CD4-positive, alpha-beta T cell (primary cell): ENCODE measurements around the gene GDAP1L1. TPM values are rescaled to one million over a fixed set of nuclear protein-coding genes. Genes with fewer than 3 reads are reported as not detected.

ENCODE experiments used
- ATAC-seq: fragments of 200-7000 bp; cut with Tn5 transposase; one replicate; pipeline ENCODE4 v1.10.0; 2022; ENCODE audit warnings: mild to moderate bottlenecking; ENCODE audit not compliant: poor library complexity
- CTCF ChIA-PET: fragments of 350-600 bp; sonication (Branson Sonifier 250); formaldehyde crosslinking; loops from one replicate; lab custom pipeline; 2021; ENCODE audit warnings: antibody characterized with exemption, inconsistent platforms; lab: Charles Lee
- POLR2A ChIA-PET: fragments of 350-600 bp; sonication (Branson Sonifier 250); formaldehyde crosslinking; loops from one replicate; lab custom pipeline; 2021; ENCODE audit warnings: antibody characterized with exemption, inconsistent platforms; lab: Charles Lee
- DNase-seq, 14 experiments: peaks; one replicate each; pipeline ENCODE4 v3.0.0-alpha.2; 2013 to 2020; ENCODE audit warnings: mixed read lengths in 2 of 14
- H3K27ac ChIP-seq, 2 donors: one replicate each; pipeline versions ENCODE4 v1.5.1 to v1.7.0; 2013; ENCODE audit warnings: low read length in 2 of 2, low read depth in 1 of 2, mild to moderate bottlenecking in 1 of 2
- H3K27me3 ChIP-seq, 2 experiments: 1 replicate in 1 of 2; 2 replicates in 1 of 2; pipeline versions ENCODE4 v1.6.1 to v1.7.0; 2013; ENCODE audit warnings: low read length in 2 of 2, control low read depth in 1 of 2, mild to moderate bottlenecking in 1 of 2, moderate library complexity in 1 of 2; ENCODE audit not compliant: insufficient read depth in 2 of 2, control insufficient read depth in 1 of 2
- H3K36me3 ChIP-seq: one replicate; pipeline ENCODE4 v1.6.1; 2013; ENCODE audit warnings: low read length, control low read depth; ENCODE audit not compliant: insufficient read depth
- H3K4me1 ChIP-seq: one replicate; pipeline ENCODE4 v1.6.1; 2013; ENCODE audit warnings: low read length, control low read depth; ENCODE audit not compliant: insufficient read depth
- H3K4me3 ChIP-seq: one replicate; pipeline ENCODE4 v1.5.1; 2013; ENCODE audit warnings: mild to moderate bottlenecking, low read length, moderate library complexity
- H3K9me3 ChIP-seq, 2 experiments: 1 replicate in 1 of 2; 2 replicates in 1 of 2; pipeline versions ENCODE4 v1.6.1 to v1.7.0; 2013; ENCODE audit warnings: low read length in 2 of 2, mild to moderate bottlenecking in 2 of 2, control low read depth in 1 of 2, moderate library complexity in 1 of 2; ENCODE audit not compliant: control insufficient read depth in 1 of 2, insufficient read depth in 1 of 2
- H3K27ac Mint-ChIP-seq: one replicate; pipeline ENCODE4 v1.8.0; 2020; ENCODE audit warnings: mixed read lengths
- H3K27me3 Mint-ChIP-seq: one replicate; pipeline ENCODE4 v1.8.0; 2021; ENCODE audit warnings: mixed read lengths
- H3K36me3 Mint-ChIP-seq: one replicate; pipeline ENCODE4 v1.8.0; 2021; ENCODE audit warnings: low read depth, mixed read lengths
- H3K4me1 Mint-ChIP-seq: one replicate; pipeline ENCODE4 v1.8.0; 2021; ENCODE audit warnings: low read depth, mixed read lengths
- H3K4me3 Mint-ChIP-seq: one replicate; pipeline ENCODE4 v1.8.0; 2020; ENCODE audit warnings: mild to moderate bottlenecking, mixed read lengths
- H3K9me3 Mint-ChIP-seq: one replicate; pipeline ENCODE4 v1.8.0; 2020; ENCODE audit warnings: mixed read lengths
- CTCF ChIP-seq: fragments of 200-600 bp; IDR thresholded peaks from one replicate; pipeline ENCODE4 v1.8.0; 2022; ENCODE audit warnings: antibody characterized with exemption, mild to moderate bottlenecking
- intact Hi-C, 2 experiments: fragments of 100-400 bp; cut with DNase I in 1 of 2; cut with micrococcal nuclease in 1 of 2; formaldehyde crosslinking; loops; one replicate each; pipeline versions ENCODE4 v1.15.1 to v1.9.0; 2023 to 2025; cut with DNase I, micrococcal nuclease
- total RNA-seq, 174 experiments: library from RNA in 2 of 174; stranded (reverse) in 2 of 174; gene quantifications; one replicate each; pipeline ENCODE4 v1.2.3 and lab custom pipeline; 2021 to 2026

The GDAP1L1 gene
- total RNA-seq, 2 experiments from 2014 or later: not detected

- H3K27ac Mint-ChIP-seq: no peak overlapping the region
- peaks cover 4% of the 10 kb centered on the region for H3K4me1 Mint-ChIP-seq
- DNase-seq (no peak), ATAC-seq (no peak)
- H3K4me3 Mint-ChIP-seq: no peak overlapping the region
- peaks cover under 1% of the 10 kb centered on the region for H3K4me1 ChIP-seq
- H3K27ac ChIP-seq: no peak overlapping the region
- no peak for TF ChIP-seq CTCF
- no peaks in the 10 kb centered on the region for H3K9me3 ChIP-seq
- no peaks in the 10 kb centered on the region for H3K9me3 Mint-ChIP-seq
- no peaks in the 10 kb centered on the region for H3K36me3 Mint-ChIP-seq
- peaks cover 0 to 3% of the 10 kb centered on the region in 2 experiments for H3K27me3 ChIP-seq
- ChIA-PET POLR2A (no interaction called here), CTCF (no interaction called here)
- intact Hi-C loops: no loop called here
- H3K27me3 Mint-ChIP-seq: peaks cover 3% of the 10 kb centered on the region
- no peak overlapping the region for H3K4me3 ChIP-seq
- no peaks in the 10 kb centered on the region for H3K36me3 ChIP-seq
Observed at GRCh38 chr20:44241796-44242195, 5.3 kb upstream of the GDAP1L1 start.

GRCh38 chr20:44245977-44246376 lies 1.1 kb upstream of the GDAP1L1 start:
- Histone ChIP-seq H3K27me3 (peaks cover 15 to 24% of the 10 kb centered on the region in 2 experiments), H3K36me3 (no peaks in the 10 kb centered on the region), H3K9me3 (peaks cover 0 to 14% of the 10 kb centered on the region in 2 experiments), H3K4me1 (peaks cover 11% of the 10 kb centered on the region), H3K27ac (no peak overlapping the region), H3K4me3 (no peak overlapping the region)
- intact Hi-C loops: no loop called here
- TF ChIP-seq CTCF: no peak
- Mint-ChIP-seq H3K27ac (no peak overlapping the region), H3K36me3 (no peaks in the 10 kb centered on the region), H3K4me1 (peaks cover 10% of the 10 kb centered on the region), H3K27me3 (peaks cover 36% of the 10 kb centered on the region), H3K4me3 (no peak overlapping the region), H3K9me3 (no peaks in the 10 kb centered on the region)
- ChIA-PET POLR2A (no interaction called here), CTCF (no interaction called here)
- DNase-seq (no peak), ATAC-seq (no peak)

- intact Hi-C loops: no loop called here
- ATAC-seq: no peak
- DNase-seq: peak in 7 of 14 experiments; percentile 3 to 36 (median 16)
- H3K36me3 ChIP-seq: no peaks in the 10 kb centered on the region
- peaks cover 15 to 26% of the 10 kb centered on the region in 2 experiments for H3K27me3 ChIP-seq
- Mint-ChIP-seq H3K27ac (no peak overlapping the region), H3K4me3 (no peak overlapping the region), H3K4me1 (peaks cover 10% of the 10 kb centered on the region), H3K9me3 (no peaks in the 10 kb centered on the region), H3K36me3 (no peaks in the 10 kb centered on the region), H3K27me3 (peaks cover 40% of the 10 kb centered on the region)
- H3K9me3 ChIP-seq: peaks cover 0 to 14% of the 10 kb centered on the region in 2 experiments
- CTCF ChIA-PET: no interaction called here
- no peak overlapping the region for H3K27ac ChIP-seq
- POLR2A ChIA-PET: interaction anchor here (1.0 kb wide), 1 partner anchor 29 kb away, joined by 6 read pairs; no protein-coding TSS in a partner anchor
- H3K4me1 ChIP-seq: peaks cover 11% of the 10 kb centered on the region
- peak overlapping the region; percentile 7 for H3K4me3 ChIP-seq
- TF ChIP-seq CTCF: no peak
Observed at GRCh38 chr20:44247586-44248409, 690 bp downstream of the GDAP1L1 start.
